Psoas muscle (tissue), 8 donors: ENCODE data around the gene LONRF2. TPM values are rescaled to one million over a fixed set of nuclear protein-coding genes. Genes with fewer than 3 reads are reported as not detected.

Experiments used
- ATAC-seq, 4 donors: fragments of 200-7000 bp; cut with Tn5 transposase; one replicate each; pipeline ENCODE4 v1.9.1; 2020; ENCODE audit warnings: moderate library complexity in 3 of 4, mild to moderate bottlenecking in 2 of 4
- DNase-seq, 2 donors: peaks; one replicate each; pipeline ENCODE4 v3.0.0-alpha.2; 2020
- H3K27ac ChIP-seq: fragments of 200-600 bp; one replicate; pipeline ENCODE4 v1.8.0; 2022
- H3K27me3 ChIP-seq, 3 donors: fragments of 200-600 bp in 1 of 3; one replicate each; pipeline versions ENCODE4 v1.6.1 to v1.8.0; 2013 to 2022; ENCODE audit warnings: low read length in 2 of 3, mild to moderate bottlenecking in 2 of 3, moderate library complexity in 1 of 3; ENCODE audit not compliant: insufficient read depth in 3 of 3
- H3K36me3 ChIP-seq, 2 donors: fragments of 200-600 bp in 1 of 2; one replicate each; pipeline versions ENCODE4 v1.6.1 to v1.8.0; 2013 to 2022; ENCODE audit warnings: low read depth in 1 of 2, mild to moderate bottlenecking in 1 of 2, moderate library complexity in 1 of 2; ENCODE audit not compliant: insufficient read depth in 1 of 2
- H3K4me1 ChIP-seq: fragments of 200-600 bp; one replicate; pipeline ENCODE4 v1.8.0; 2022
- H3K4me3 ChIP-seq: fragments of 200-600 bp; one replicate; pipeline ENCODE4 v1.8.0; 2022; ENCODE audit warnings: mild to moderate bottlenecking
- H3K9me3 ChIP-seq: fragments of 200-600 bp; one replicate; pipeline ENCODE4 v1.8.0; 2022
- WGBS, 3 donors: extraction: QIAGEN DNeasy Blood & Tissue Kit; methylation state at CpG; one replicate each; pipeline versions ENCODE4 v1.1.6 to v1.1.7; 2013; 5-methylcytosine and 5-hydroxymethylcytosine counted together
- intact Hi-C, 2 donors: fragments of 100-400 bp; cut with DNase I; formaldehyde crosslinking; loops; one replicate each; pipeline versions ENCODE4 v1.11.0 to v1.14.2; 2022
- polyA plus RNA-seq, 3 donors: library from polyadenylated mRNA; stranded (reverse); fragments of 200-250 nt; gene quantifications; one replicate each; pipeline ENCODE4 v1.2.3, GENCODE V29; 2013
- total RNA-seq, 4 donors: library from RNA; stranded (reverse); fragmentation: NEBNext Ultra II Directional in 2 of 4; extraction: Animal tissue kit (Norgen Biotek cat#: 25700) in 2 of 4; gene quantifications; one replicate each; pipeline versions ENCODE4 v1.2.1 to v1.2.4, GENCODE V29; 2021 to 2023
- TF ChIP-seq, protein P1 (sequence below): fragments of 200-600 bp; IDR thresholded peaks from one replicate; pipeline ENCODE4 v1.8.0; 2022; ENCODE audit warnings: antibody characterized with exemption
- donor health status: healthy with polysubstance abuse.
- donor health status: DM: no; HTN: no; CAD: no; lungs with moderate emphysema.
- donor health status: Bipolar disorder and iron deficiency.
- donor health status: healthy.
- donor health status: DM: yes; HTN: yes; CAD: no.
- donor health status: DM: no; HTN: no; CAD: no.
- donor health status: DM: no; HTN: no; CAD: no.
- donor health status: DM: yes; HTN: yes; CAD: no.

The LONRF2 gene
- total and polyA plus RNA-seq, 7 donors, result 0.22 to 11.5 (median 5.7) TPM

DNA sequence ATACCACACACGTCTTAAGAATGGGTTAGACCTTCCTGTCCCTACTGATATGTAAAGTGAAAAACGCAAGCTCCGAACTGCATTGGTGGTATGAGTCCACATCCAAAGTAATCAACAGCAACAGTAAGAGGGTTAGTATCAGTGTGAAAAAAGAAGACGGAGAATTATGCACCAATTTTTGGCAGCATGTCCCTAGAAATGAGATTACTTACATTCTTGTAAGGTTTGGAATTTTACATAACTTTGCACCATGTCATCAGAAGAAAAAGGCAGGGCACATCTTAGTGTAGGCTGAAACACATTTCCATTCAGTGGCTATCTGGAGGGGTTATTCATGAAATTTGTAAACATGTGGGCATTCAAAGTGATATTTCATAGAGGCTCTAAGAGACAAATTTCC lies 88.2 kb downstream of the LONRF2 start:
- WGBS, 3 donors, result 88 to 89% (median 89%) methylated on average over 4 of the region's 4 CpGs
- no peaks in the 10 kb centered on the region for H3K4me1 ChIP-seq
- no peak for DNase-seq
- no peaks in the 10 kb centered on the region for H3K9me3 ChIP-seq
- H3K36me3 ChIP-seq, result no peaks in the 10 kb centered on the region
- no peak for ATAC-seq
- TF ChIP-seq, protein P1, sequence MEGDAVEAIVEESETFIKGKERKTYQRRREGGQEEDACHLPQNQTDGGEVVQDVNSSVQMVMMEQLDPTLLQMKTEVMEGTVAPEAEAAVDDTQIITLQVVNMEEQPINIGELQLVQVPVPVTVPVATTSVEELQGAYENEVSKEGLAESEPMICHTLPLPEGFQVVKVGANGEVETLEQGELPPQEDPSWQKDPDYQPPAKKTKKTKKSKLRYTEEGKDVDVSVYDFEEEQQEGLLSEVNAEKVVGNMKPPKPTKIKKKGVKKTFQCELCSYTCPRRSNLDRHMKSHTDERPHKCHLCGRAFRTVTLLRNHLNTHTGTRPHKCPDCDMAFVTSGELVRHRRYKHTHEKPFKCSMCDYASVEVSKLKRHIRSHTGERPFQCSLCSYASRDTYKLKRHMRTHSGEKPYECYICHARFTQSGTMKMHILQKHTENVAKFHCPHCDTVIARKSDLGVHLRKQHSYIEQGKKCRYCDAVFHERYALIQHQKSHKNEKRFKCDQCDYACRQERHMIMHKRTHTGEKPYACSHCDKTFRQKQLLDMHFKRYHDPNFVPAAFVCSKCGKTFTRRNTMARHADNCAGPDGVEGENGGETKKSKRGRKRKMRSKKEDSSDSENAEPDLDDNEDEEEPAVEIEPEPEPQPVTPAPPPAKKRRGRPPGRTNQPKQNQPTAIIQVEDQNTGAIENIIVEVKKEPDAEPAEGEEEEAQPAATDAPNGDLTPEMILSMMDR, result no peak
- no peaks in the 10 kb centered on the region for H3K27me3 ChIP-seq
- intact Hi-C loops, result no loop called here
- no peak overlapping the region for H3K27ac ChIP-seq
- no peak overlapping the region for H3K4me3 ChIP-seq

DNA sequence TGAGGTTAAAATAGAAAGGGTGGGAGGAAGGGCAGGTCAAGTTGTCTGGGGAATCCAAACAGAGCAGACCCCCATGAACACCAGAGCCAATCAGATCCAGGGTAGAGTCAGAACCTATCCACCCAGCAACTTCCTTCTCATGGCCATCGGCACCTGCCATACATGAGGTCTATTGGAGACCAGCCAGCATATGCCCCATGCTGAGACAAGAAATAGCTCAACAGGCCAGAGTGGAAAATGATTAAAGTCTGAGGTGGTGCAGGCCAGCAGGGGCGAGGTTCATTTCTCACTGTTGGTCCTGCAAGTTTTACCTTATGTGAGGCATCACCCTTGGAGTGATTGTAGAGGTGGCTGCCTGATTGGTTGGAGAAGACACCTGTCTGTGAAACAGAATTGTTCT lies 89.2 kb downstream of the LONRF2 start:
- no peak for DNase-seq
- no peak for ATAC-seq
- H3K9me3 ChIP-seq, result no peaks in the 10 kb centered on the region
- no peak overlapping the region for H3K27ac ChIP-seq
- 66 to 73% (median 69%) methylated on average over 2 of the region's 2 CpGs for WGBS, 3 donors
- H3K4me1 ChIP-seq, result no peaks in the 10 kb centered on the region
- H3K36me3 ChIP-seq, result no peaks in the 10 kb centered on the region
- TF ChIP-seq, protein P1, result no peak
- no peaks in the 10 kb centered on the region for H3K27me3 ChIP-seq
- intact Hi-C loops, result no loop called here
- no peak overlapping the region for H3K4me3 ChIP-seq

DNA sequence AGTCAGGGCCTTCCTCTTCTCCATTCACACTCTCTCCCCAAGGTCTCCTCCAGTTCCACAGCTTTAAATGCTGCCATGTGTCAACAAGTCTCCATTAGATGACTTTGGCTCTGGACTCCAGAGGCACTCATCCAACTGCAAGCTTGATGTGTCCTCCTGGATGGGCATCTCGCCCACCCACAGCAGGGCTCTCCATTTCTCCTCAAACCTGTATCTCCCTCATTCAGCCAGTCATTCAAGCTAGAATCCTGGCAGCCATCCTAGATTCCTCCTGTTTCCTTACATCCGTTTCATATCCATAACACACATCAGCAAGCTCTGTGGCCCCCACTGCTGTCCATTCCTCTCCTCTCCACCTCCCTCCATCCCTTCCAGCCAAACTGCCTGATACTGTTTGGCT lies 91.5 kb downstream of the LONRF2 start:
- Histone ChIP-seq H3K4me1 (no peaks in the 10 kb centered on the region), H3K4me3 (no peak overlapping the region), H3K27me3 (no peaks in the 10 kb centered on the region), H3K27ac (no peak overlapping the region), H3K36me3 (no peaks in the 10 kb centered on the region), H3K9me3 (no peaks in the 10 kb centered on the region)
- 57 to 66% (median 59%) methylated on average over 2 of the region's 2 CpGs for WGBS, 3 donors
- ATAC-seq (no peak), DNase-seq (no peak)
- TF ChIP-seq, protein P1, result no peak
- intact Hi-C loops, result no loop called here

DNA sequence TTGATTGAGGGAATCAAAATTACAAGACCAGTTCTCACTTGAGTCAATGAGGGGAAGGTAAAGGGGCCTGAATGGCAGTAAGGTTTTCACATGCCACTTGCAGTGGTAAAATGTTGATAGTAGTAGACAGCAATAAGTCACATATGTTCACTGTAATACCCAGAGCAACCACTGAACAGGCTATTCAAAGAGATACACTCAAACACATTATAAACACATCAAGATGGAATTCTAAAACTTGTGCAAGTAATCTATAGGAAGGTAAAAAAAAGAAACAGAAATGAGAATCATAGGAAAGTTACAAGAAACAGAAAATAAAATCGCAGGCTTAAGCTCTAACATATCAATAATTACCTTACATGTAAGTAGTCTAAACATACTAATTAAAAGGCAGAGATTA lies 93.3 kb downstream of the LONRF2 start:
- ATAC-seq (no peak), DNase-seq (no peak)
- Histone ChIP-seq H3K9me3 (no peaks in the 10 kb centered on the region), H3K27me3 (peaks cover 0 to under 1% (median 0%) of the 10 kb centered on the region in 3 donors), H3K36me3 (no peaks in the 10 kb centered on the region), H3K4me1 (no peaks in the 10 kb centered on the region), H3K27ac (no peak overlapping the region), H3K4me3 (no peak overlapping the region)
- TF ChIP-seq, protein P1, result no peak
- intact Hi-C loops, result no loop called here
- 97 to 98% (median 97%) methylated on average over 1 of the region's 1 CpG for WGBS, 3 donors

DNA sequence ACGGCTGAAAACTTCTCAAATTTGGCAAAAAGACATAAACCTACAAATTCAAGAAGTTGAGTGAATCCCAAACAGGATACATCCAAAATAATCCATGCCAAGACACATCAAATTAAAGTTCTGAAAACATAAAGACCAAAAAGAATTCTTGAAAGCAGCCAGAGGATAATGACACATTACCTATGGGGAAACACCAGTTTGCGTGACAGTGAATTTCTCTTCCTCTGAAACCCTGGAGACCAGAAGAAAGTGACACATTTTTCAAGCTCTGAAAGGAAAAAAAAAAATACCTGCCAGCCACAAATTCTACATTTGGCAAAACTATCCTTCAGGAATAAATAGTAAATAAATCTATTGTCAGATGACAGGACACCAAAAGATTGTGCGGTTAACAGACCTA lies 93.9 kb downstream of the LONRF2 start:
- H3K36me3 ChIP-seq, result no peaks in the 10 kb centered on the region
- no peak overlapping the region for H3K27ac ChIP-seq
- TF ChIP-seq, protein P1, result no peak
- 88 to 92% (median 89%) methylated on average over 3 of the region's 3 CpGs for WGBS, 3 donors
- no peaks in the 10 kb centered on the region for H3K4me1 ChIP-seq
- ATAC-seq (no peak), DNase-seq (no peak)
- H3K4me3 ChIP-seq, result no peak overlapping the region
- H3K9me3 ChIP-seq, result no peaks in the 10 kb centered on the region
- H3K27me3 ChIP-seq, result peaks cover 0 to 5% (median 0%) of the 10 kb centered on the region in 3 donors
- intact Hi-C loops, result no loop called here
